GM18870 (cell line): ENCODE results near the gene NR4A1.
A peak's percentile ranks its signal among the peaks of the same experiment; 100 is the strongest.

Experiments used
- ATAC-seq: cut with Tn5 transposase; IDR thresholded peaks from one replicate; pipeline ENCODE4 v1.9.1; 2021; ENCODE audit warnings: moderate library complexity; ENCODE audit not compliant: unreplicated experiment

NR4A1 gene

GRCh38 chr12:52018433-52019112 is 32.7 kb upstream of the NR4A1 start:
- no peak for ATAC-seq

GRCh38 chr12:52019113-52019770 is 32.0 kb upstream of the NR4A1 start:
- ATAC-seq: no peak

- ATAC-seq: no peak
Measured at GRCh38 chr12:52020539-52021336, 30.5 kb upstream of the NR4A1 start.

- ATAC-seq: no peak
Measured at GRCh38 chr12:52022841-52023181, 28.4 kb upstream of the NR4A1 start.

GRCh38 chr12:52023182-52023975 is 27.9 kb upstream of the NR4A1 start:
- ATAC-seq: no peak

- ATAC-seq: no peak
Measured at GRCh38 chr12:52023976-52024688, 27.1 kb upstream of the NR4A1 start.

GRCh38 chr12:52024845-52025230 is 26.4 kb upstream of the NR4A1 start:
- no peak for ATAC-seq

- no peak for ATAC-seq
Measured at GRCh38 chr12:52026263-52026662, 25.0 kb upstream of the NR4A1 start.

- ATAC-seq: no peak
Measured at GRCh38 chr12:52027085-52027843, 24.0 kb upstream of the NR4A1 start.

- no peak for ATAC-seq
Measured at GRCh38 chr12:52029685-52030084, 21.6 kb upstream of the NR4A1 start.

GRCh38 chr12:52032446-52032803 is 18.8 kb upstream of the NR4A1 start:
- peak; percentile 9 for ATAC-seq

- ATAC-seq: peak; percentile 79
Measured at GRCh38 chr12:52032804-52033445, 18.3 kb upstream of the NR4A1 start.

GRCh38 chr12:52033446-52034140 is 17.6 kb upstream of the NR4A1 start:
- ATAC-seq: no peak

- ATAC-seq: no peak
Measured at GRCh38 chr12:52035190-52035589, 16.1 kb upstream of the NR4A1 start.

- ATAC-seq: no peak
Measured at GRCh38 chr12:52035926-52036325, 15.3 kb upstream of the NR4A1 start.

GRCh38 chr12:52036587-52037171 is 14.6 kb upstream of the NR4A1 start:
- no peak for ATAC-seq

- ATAC-seq: no peak
Measured at GRCh38 chr12:52037248-52037861, 13.9 kb upstream of the NR4A1 start.

- no peak for ATAC-seq
Measured at GRCh38 chr12:52038447-52038846, 12.8 kb upstream of the NR4A1 start.
